Upper lobe of left lung (tissue), 6 donors: Measurements from ENCODE around the gene BTRC. TPM values are rescaled to one million over a fixed set of nuclear protein-coding genes. Genes with fewer than 3 reads are reported as not detected.
A peak's percentile ranks its signal among the peaks of the same experiment; 100 is the strongest.

Experiments used
- ATAC-seq, 2 donors: fragments of 200-7000 bp; cut with Tn5 transposase; one replicate each; pipeline ENCODE4 v1.9.1; 2022; ENCODE audit warnings: mild to moderate bottlenecking in 2 of 2, moderate library complexity in 2 of 2; ENCODE audit not compliant: low FRiP score in 2 of 2
- DNase-seq, 2 donors: peaks; one replicate each; pipeline ENCODE4 v3.0.0-alpha.2; 2019 to 2020
- H3K27ac ChIP-seq, 4 donors: fragments of 200-600 bp; sonication (generic); one replicate each; pipeline ENCODE4 v1.5.1; 2016 to 2019
- H3K27me3 ChIP-seq, 4 donors: fragments of 200-600 bp; sonication (generic); one replicate each; pipeline ENCODE4 v1.5.1; 2017 to 2019
- H3K36me3 ChIP-seq, 4 donors: fragments of 200-600 bp; sonication (generic); one replicate each; pipeline ENCODE4 v1.5.1; 2016 to 2019
- H3K4me1 ChIP-seq, 4 donors: fragments of 200-600 bp; sonication (generic); one replicate each; pipeline ENCODE4 v1.5.1; 2018 to 2019
- H3K4me3 ChIP-seq, 4 donors: fragments of 200-600 bp; sonication (generic); one replicate each; pipeline ENCODE4 v1.5.1; 2017 to 2019; ENCODE audit warnings: mild to moderate bottlenecking in 2 of 4, moderate library complexity in 1 of 4
- H3K9me3 ChIP-seq, 4 donors: fragments of 200-600 bp; sonication (generic); one replicate each; pipeline ENCODE4 v1.5.1; 2018 to 2019
- EP300 ChIP-seq, 4 donors: sonication (generic); formaldehyde crosslinking; IDR thresholded peaks; one replicate each; pipeline ENCODE4 v1.5.1; 2017; ENCODE audit warnings: antibody characterized with exemption in 4 of 4, control low read depth in 2 of 4
- POLR2A ChIP-seq, 4 donors: fragments of 450-650 bp; IDR thresholded peaks; one replicate each; pipeline ENCODE4 v1.5.1; 2016 to 2017; ENCODE audit warnings: antibody characterized with exemption in 4 of 4, mild to moderate bottlenecking in 2 of 4
- POLR2AphosphoS5 ChIP-seq, 2 donors: sonication (generic); formaldehyde crosslinking; IDR thresholded peaks; one replicate each; pipeline ENCODE4 v1.5.1; 2017; ENCODE audit warnings: antibody characterized with exemption in 2 of 2
- WGBS, 2 donors: methylation state at CpG; one replicate each; pipeline ENCODE4 v1.1.5; 2017 to 2018; 5-methylcytosine and 5-hydroxymethylcytosine counted together
- total RNA-seq, 6 donors: library from RNA; depleted of rRNA in 4 of 6; stranded (reverse); fragments of >200 nt in 4 of 6; gene quantifications; one replicate each; pipeline versions ENCODE4 v1.1.0 to v1.2.1, GENCODE V29; 2016 to 2021
- TF ChIP-seq, protein P1 (sequence below), 6 experiments: fragments of 450-650 bp in 4 of 6; fragments of 200-600 bp in 2 of 6; sonication (generic) in 2 of 6; IDR thresholded peaks; one replicate each; pipeline ENCODE4 v1.5.1; 2016 to 2019; ENCODE audit warnings: antibody characterized with exemption in 6 of 6
- donor health status: DM: no; HTN: no; CAD: no; lungs with moderate emphysema.
- donor health status: DM: no; HTN: yes; CAD: no; lungs with severe emphysema.

Gene BTRC
- total RNA-seq, 6 donors from 2014 or later = 8.5 to 21.0 (median 11.6) TPM

DNA sequence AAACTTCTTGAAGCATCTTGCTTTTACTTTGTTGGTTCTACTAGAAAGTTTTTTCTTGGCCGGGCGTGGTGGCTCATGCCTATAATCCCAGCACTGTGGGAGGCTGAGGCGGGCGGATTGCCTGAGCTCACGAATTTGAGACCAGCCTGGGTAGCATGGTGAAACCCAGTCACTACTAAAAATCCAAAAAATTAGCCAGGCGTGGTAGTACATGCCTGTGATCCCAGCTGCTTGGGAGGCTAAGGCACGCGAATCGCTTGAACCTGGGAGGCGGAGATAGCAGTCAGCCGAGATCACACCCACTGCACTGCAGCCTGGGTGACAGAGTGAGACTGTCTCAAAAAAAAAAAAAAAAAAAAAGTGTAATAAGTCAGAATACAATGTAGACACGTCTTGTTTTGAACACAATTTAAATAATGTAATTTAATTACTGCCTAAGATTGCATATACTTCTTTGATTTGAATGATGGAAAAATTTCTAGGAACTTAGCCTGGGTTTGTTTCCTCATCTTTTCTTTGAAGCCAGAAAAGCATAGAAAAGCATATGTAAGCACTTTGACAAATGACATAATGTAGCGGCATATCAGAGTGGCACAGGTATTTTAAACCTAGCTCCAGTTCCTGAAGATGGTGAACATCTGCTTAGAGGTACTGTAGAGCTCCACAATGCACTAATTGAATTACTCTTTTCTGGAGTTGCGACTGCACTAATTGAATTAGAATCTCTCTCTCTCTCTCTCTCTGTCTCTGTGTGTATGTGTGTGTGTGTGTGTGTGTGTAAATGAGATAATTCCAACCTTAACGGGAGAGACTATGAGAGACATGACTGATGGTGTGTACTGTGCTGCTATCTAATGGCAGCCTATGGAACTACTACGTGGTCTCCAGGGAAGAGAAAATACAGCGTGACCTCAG, 87.8 kb downstream of the BTRC start:
- Histone ChIP-seq H3K27me3 (no peaks in the 10 kb centered on the region), H3K9me3 (no peaks in the 10 kb centered on the region), H3K4me3 (no peak overlapping the region), H3K27ac (no peak overlapping the region), H3K4me1 (no peaks in the 10 kb centered on the region), H3K36me3 (no peaks in the 10 kb centered on the region)
- whole genome bisulfite sequencing, 2 donors = 71 to 72% methylated on average over 17 of the region's 17 CpGs
- no peak for DNase-seq
- TF ChIP-seq POLR2AphosphoS5 (IDR thresholded peaks at IDR 0.05) (no peak), EP300 (IDR thresholded peaks at IDR 0.05) (no peak), POLR2A (IDR thresholded peaks at IDR 0.05) (no peak)
- TF ChIP-seq, protein P1, sequence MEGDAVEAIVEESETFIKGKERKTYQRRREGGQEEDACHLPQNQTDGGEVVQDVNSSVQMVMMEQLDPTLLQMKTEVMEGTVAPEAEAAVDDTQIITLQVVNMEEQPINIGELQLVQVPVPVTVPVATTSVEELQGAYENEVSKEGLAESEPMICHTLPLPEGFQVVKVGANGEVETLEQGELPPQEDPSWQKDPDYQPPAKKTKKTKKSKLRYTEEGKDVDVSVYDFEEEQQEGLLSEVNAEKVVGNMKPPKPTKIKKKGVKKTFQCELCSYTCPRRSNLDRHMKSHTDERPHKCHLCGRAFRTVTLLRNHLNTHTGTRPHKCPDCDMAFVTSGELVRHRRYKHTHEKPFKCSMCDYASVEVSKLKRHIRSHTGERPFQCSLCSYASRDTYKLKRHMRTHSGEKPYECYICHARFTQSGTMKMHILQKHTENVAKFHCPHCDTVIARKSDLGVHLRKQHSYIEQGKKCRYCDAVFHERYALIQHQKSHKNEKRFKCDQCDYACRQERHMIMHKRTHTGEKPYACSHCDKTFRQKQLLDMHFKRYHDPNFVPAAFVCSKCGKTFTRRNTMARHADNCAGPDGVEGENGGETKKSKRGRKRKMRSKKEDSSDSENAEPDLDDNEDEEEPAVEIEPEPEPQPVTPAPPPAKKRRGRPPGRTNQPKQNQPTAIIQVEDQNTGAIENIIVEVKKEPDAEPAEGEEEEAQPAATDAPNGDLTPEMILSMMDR (IDR thresholded peaks at IDR 0.05) = peak; percentile 14 to 51 (median 46)
- peak; percentile 72 to 73 for ATAC-seq

DNA sequence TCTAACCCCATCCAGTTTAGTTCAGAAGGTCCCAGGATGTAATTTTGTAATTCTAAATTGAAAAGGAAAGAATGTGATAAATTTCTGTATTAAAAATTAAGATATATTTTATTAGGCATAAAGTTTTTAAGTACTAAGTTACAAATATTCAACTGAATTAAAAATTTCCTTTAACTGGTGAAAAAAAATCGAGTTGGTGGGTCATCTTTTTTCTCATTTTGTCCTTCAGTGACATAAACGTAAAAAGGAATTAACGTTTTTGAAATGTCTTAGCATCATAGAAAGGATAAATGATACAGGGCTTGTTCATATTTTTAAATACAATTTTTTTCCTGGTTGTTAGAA, 88.5 kb downstream of the BTRC start:
- TF ChIP-seq POLR2A (IDR thresholded peaks at IDR 0.05) = no peak
- TF ChIP-seq, protein P1 (IDR thresholded peaks at IDR 0.05) = no peak
- TF ChIP-seq POLR2AphosphoS5 (IDR thresholded peaks at IDR 0.05) = no peak
- TF ChIP-seq EP300 (IDR thresholded peaks at IDR 0.05) = no peak
- H3K36me3 ChIP-seq = no peaks in the 10 kb centered on the region
- ATAC-seq (no peak), DNase-seq (no peak)
- no peaks in the 10 kb centered on the region for H3K4me1 ChIP-seq
- WGBS, 2 donors = 76 to 83% methylated on average over 3 of the region's 3 CpGs
- H3K27me3 ChIP-seq = no peaks in the 10 kb centered on the region
- no peaks in the 10 kb centered on the region for H3K9me3 ChIP-seq
- no peak overlapping the region for H3K27ac ChIP-seq
- H3K4me3 ChIP-seq = no peak overlapping the region

DNA sequence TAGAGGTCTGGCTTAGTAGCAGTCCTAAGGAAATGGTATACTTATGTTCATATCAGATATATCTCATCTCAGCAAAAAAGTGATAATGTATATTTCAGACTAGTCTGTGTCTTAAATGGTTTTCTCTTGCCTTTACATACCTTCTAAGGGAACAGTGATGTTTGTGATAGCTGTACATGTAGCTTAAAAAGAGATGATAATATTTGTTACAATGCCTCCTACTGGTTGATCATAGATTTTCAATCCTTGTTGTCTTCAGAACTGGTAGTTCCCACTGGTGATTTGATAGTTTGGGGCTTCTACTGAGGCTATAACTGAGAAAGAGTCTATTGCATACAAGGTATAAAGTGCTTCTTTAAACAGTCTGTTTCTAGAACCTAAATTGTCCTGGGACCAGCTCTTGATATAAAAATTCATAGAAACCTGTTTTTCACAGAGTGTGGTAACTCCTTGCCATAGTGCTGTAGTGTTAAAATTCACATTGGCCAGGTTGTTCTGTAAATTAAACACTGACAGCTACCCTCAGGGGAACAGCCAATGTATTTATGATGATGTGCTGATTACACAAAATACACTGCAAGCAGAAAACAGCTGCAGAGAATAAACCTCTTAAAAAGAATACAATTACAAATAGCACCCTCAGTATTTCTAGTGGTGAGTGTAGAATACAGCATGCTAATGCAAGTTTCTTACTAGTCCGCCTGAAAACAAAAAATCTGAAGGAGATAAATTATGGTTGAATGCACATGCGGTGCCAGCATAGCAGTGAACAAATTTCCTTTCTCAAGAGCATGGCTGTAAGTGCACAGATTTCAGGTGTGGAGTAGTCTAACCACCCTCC, 90.3 kb downstream of the BTRC start:
- DNase-seq = no peak
- Histone ChIP-seq H3K27me3 (no peaks in the 10 kb centered on the region), H3K4me1 (no peaks in the 10 kb centered on the region), H3K27ac (no peak overlapping the region), H3K4me3 (no peak overlapping the region), H3K9me3 (no peaks in the 10 kb centered on the region), H3K36me3 (no peaks in the 10 kb centered on the region)
- ATAC-seq = no peak
- WGBS, 2 donors = 87 to 90% methylated on average over 2 of the region's 2 CpGs
- TF ChIP-seq, protein P1 (IDR thresholded peaks at IDR 0.05) = peak in 2 of 6 experiments; percentile 12 to 16
- TF ChIP-seq EP300 (IDR thresholded peaks at IDR 0.05) = no peak

DNA sequence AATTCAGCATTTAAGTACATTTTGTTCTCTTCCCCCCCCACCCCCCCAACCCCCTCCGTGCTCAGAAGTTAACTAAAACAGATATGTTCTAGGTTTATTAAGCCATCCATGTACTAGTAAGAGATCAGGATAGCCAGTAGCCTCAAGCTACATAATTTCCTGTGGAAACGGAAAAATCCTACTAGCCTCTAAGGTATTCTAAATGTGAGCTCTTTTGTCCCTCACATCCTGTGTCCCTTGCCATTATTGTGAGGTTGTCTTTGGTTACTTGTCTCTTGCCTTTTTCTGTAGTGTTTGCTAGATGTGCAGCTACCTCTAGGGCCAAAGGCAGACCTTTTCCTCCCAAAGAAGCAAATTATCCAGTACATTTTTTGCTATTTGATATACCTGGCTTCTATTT, 92.1 kb downstream of the BTRC start:
- no peaks in the 10 kb centered on the region for H3K36me3 ChIP-seq
- no peak overlapping the region for H3K4me3 ChIP-seq
- DNase-seq (no peak), ATAC-seq (no peak)
- no peak overlapping the region for H3K27ac ChIP-seq
- WGBS, 2 donors = 82 to 86% methylated on average over 2 of the region's 2 CpGs
- no peak for TF ChIP-seq POLR2AphosphoS5 (IDR thresholded peaks at IDR 0.05)
- TF ChIP-seq, protein P1 (IDR thresholded peaks at IDR 0.05) = no peak
- no peak for TF ChIP-seq EP300 (IDR thresholded peaks at IDR 0.05)
- no peak for TF ChIP-seq POLR2A (IDR thresholded peaks at IDR 0.05)
- H3K27me3 ChIP-seq = no peaks in the 10 kb centered on the region
- no peaks in the 10 kb centered on the region for H3K9me3 ChIP-seq
- H3K4me1 ChIP-seq = no peaks in the 10 kb centered on the region
